Upper lobe of left lung (tissue), 6 donors: ENCODE data around the gene PPP4R3A. TPM values are rescaled to one million over a fixed set of nuclear protein-coding genes. Genes with fewer than 3 reads are reported as not detected.

Source experiments
- ATAC-seq, 2 donors: fragments of 200-7000 bp; cut with Tn5 transposase; one replicate each; pipeline ENCODE4 v1.9.1; 2022; ENCODE audit warnings: mild to moderate bottlenecking in 2 of 2, moderate library complexity in 2 of 2; ENCODE audit not compliant: low FRiP score in 2 of 2
- DNase-seq, 2 donors: peaks; one replicate each; pipeline ENCODE4 v3.0.0-alpha.2; 2019 to 2020
- H3K27ac ChIP-seq, 4 donors: fragments of 200-600 bp; sonication (generic); one replicate each; pipeline ENCODE4 v1.5.1; 2016 to 2019
- H3K27me3 ChIP-seq, 4 donors: fragments of 200-600 bp; sonication (generic); one replicate each; pipeline ENCODE4 v1.5.1; 2017 to 2019
- H3K36me3 ChIP-seq, 4 donors: fragments of 200-600 bp; sonication (generic); one replicate each; pipeline ENCODE4 v1.5.1; 2016 to 2019
- H3K4me1 ChIP-seq, 4 donors: fragments of 200-600 bp; sonication (generic); one replicate each; pipeline ENCODE4 v1.5.1; 2018 to 2019
- H3K4me3 ChIP-seq, 4 donors: fragments of 200-600 bp; sonication (generic); one replicate each; pipeline ENCODE4 v1.5.1; 2017 to 2019; ENCODE audit warnings: mild to moderate bottlenecking in 2 of 4, moderate library complexity in 1 of 4
- H3K9me3 ChIP-seq, 4 donors: fragments of 200-600 bp; sonication (generic); one replicate each; pipeline ENCODE4 v1.5.1; 2018 to 2019
- CTCF ChIP-seq, 6 experiments: fragments of 450-650 bp in 4 of 6; fragments of 200-600 bp in 2 of 6; sonication (generic) in 2 of 6; IDR thresholded peaks; one replicate each; pipeline ENCODE4 v1.5.1; 2016 to 2019; ENCODE audit warnings: antibody characterized with exemption in 6 of 6
- EP300 ChIP-seq, 4 donors: sonication (generic); formaldehyde crosslinking; IDR thresholded peaks; one replicate each; pipeline ENCODE4 v1.5.1; 2017; ENCODE audit warnings: antibody characterized with exemption in 4 of 4, control low read depth in 2 of 4
- POLR2A ChIP-seq, 4 donors: fragments of 450-650 bp; IDR thresholded peaks; one replicate each; pipeline ENCODE4 v1.5.1; 2016 to 2017; ENCODE audit warnings: antibody characterized with exemption in 4 of 4, mild to moderate bottlenecking in 2 of 4
- POLR2AphosphoS5 ChIP-seq, 2 donors: sonication (generic); formaldehyde crosslinking; IDR thresholded peaks; one replicate each; pipeline ENCODE4 v1.5.1; 2017; ENCODE audit warnings: antibody characterized with exemption in 2 of 2
- WGBS, 2 donors: methylation state at CpG; one replicate each; pipeline ENCODE4 v1.1.5; 2017 to 2018; 5-methylcytosine and 5-hydroxymethylcytosine counted together
- total RNA-seq, 6 donors: library from RNA; depleted of rRNA in 4 of 6; stranded (reverse); fragments of >200 nt in 4 of 6; gene quantifications; one replicate each; pipeline versions ENCODE4 v1.1.0 to v1.2.1, GENCODE V29; 2016 to 2021
- donor health status: DM: no; HTN: no; CAD: no; lungs with moderate emphysema.
- donor health status: DM: no; HTN: yes; CAD: no; lungs with severe emphysema.

The PPP4R3A gene
- total RNA-seq, 6 donors from 2014 or later: 67.9 to 111 (median 77.0) TPM

DNA sequence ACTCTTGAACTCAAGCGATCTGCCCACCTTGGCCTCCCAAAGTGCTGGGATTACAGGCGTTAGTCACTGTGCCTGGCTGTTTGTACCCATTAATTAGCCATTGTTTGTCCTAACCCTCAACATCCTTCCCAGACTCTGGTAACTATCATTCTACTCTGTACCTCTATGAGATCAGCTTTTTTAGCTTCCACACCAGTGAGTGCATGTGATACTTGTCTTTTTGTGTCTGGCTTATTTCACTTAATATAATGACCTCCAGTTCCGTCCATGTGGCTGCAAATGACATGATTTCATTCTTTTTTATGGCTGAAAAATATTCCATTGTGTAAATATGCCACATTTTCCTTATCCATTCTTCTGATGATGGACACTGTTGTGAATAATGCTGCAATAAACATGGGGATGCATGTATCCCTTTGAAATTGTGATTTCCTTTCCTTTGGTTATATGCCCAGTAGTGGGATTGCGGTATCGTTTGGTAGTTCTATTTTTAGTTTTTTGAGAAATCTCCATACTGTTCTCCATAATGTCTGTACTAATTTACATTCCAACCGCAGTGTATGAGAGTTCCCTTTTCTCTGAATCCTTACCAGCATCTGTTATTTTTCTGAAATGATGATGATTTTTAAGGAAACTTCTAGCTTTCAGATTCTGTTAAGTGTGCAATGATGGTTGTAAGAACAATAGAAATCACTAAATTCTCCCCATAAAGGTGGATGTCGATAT lies 6.7 kb upstream of the PPP4R3A start:
- no peak overlapping the region for H3K4me3 ChIP-seq
- WGBS, 2 donors: 59 to 64% methylated on average over 7 of the region's 7 CpGs
- no peaks in the 10 kb centered on the region for H3K9me3 ChIP-seq
- no peaks in the 10 kb centered on the region for H3K27me3 ChIP-seq
- ATAC-seq: no peak
- H3K27ac ChIP-seq: no peak overlapping the region
- no peak for TF ChIP-seq CTCF (IDR thresholded peaks at IDR 0.05)
- TF ChIP-seq EP300 (IDR thresholded peaks at IDR 0.05): no peak
- TF ChIP-seq POLR2AphosphoS5 (IDR thresholded peaks at IDR 0.05): no peak
- TF ChIP-seq POLR2A (IDR thresholded peaks at IDR 0.05): no peak
- no peaks in the 10 kb centered on the region for H3K4me1 ChIP-seq
- H3K36me3 ChIP-seq: no peaks in the 10 kb centered on the region
- DNase-seq: no peak

DNA sequence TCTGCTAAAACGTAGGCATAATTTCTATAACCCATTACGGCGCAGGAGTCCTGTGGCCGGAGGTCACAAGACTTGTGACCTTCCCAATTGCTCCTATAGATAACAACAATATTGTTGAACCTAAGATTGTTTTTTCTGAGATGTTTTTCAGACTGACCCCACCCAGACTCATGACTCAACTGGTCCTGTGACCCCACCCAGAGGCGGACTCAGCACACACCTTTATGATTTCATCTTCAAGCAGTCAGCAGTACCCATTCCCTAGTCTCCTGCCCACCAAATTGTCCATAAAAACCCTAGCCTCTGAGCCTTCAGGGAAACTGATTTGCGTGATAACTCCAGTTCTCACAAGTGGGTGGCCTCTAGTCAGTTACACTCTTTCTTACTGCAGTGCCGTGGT lies 5.9 kb upstream of the PPP4R3A start:
- ATAC-seq: no peak
- Histone ChIP-seq H3K9me3 (no peaks in the 10 kb centered on the region), H3K4me3 (no peak overlapping the region), H3K4me1 (peaks cover 0 to 3% (median 3%) of the 10 kb centered on the region in 4 donors), H3K27me3 (no peaks in the 10 kb centered on the region), H3K27ac (no peak overlapping the region), H3K36me3 (no peaks in the 10 kb centered on the region)
- DNase-seq: no peak
- 75 to 78% methylated on average over 7 of the region's 7 CpGs for whole genome bisulfite sequencing, 2 donors
- TF ChIP-seq CTCF (IDR thresholded peaks at IDR 0.05): no peak
- TF ChIP-seq EP300 (IDR thresholded peaks at IDR 0.05): no peak
- TF ChIP-seq POLR2A (IDR thresholded peaks at IDR 0.05): no peak
- no peak for TF ChIP-seq POLR2AphosphoS5 (IDR thresholded peaks at IDR 0.05)

DNA sequence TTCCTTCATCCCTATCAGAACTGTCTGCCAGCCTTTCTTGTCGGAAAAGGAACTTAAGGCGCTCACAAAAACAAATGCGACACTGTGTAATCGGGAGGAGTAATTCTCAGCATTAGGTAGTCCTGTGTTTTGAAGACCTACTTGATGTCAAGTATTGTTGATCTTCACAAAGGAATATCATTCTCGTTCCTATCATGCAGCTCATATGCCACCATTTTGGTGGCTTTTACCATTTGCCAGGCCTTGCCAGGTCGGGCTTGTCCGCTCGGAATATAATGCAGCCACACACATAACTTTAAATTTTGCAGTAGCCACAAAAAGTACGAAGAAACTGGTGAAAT lies 903 bp upstream of the PPP4R3A start:
- 30 to 32% methylated on average over 9 of the region's 9 CpGs for WGBS, 2 donors

DNA sequence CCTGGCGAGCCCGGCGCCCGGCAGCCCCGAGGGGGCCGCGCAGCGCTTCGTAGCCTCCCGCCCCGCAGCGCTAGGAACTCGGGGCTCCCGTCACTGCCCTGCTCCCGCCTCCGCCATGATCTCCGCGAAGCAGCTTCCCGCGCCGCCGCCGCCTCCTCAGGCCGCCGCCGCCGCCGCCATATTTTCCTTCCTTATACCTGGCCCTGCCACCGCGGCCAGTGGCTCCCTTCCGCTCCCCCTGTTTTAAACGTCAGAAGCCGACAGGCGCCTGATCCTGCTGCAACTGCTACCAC lies 286 bp downstream of the PPP4R3A start:
- no peak for DNase-seq
- Histone ChIP-seq H3K36me3 (peaks cover 0 to 4% (median 1%) of the 10 kb centered on the region in 4 donors), H3K27ac (peak overlapping the region; percentile 98 to 100 (median 100)), H3K27me3 (no peaks in the 10 kb centered on the region), H3K9me3 (no peaks in the 10 kb centered on the region), H3K4me1 (peaks cover 21 to 36% (median 35%) of the 10 kb centered on the region in 4 donors), H3K4me3 (peak overlapping the region; percentile 91 to 95 (median 94))
- TF ChIP-seq CTCF (IDR thresholded peaks at IDR 0.05) (no peak), POLR2A (IDR thresholded peaks at IDR 0.05) (no peak)
- peak; percentile 70 to 72 for ATAC-seq
- WGBS, 2 donors: 2% methylated on average over 23 of the region's 34 CpGs; no CpG with 5 or more reads in 1 of the 2 donors

More for the DNA sequence above, 903 bp upstream of the PPP4R3A start:
- no peaks in the 10 kb centered on the region for H3K27me3 ChIP-seq
- H3K9me3 ChIP-seq: no peaks in the 10 kb centered on the region
- TF ChIP-seq EP300 (IDR thresholded peaks at IDR 0.05) (no peak), POLR2AphosphoS5 (IDR thresholded peaks at IDR 0.05) (no peak), CTCF (IDR thresholded peaks at IDR 0.05) (no peak), POLR2A (IDR thresholded peaks at IDR 0.05) (no peak)
- ATAC-seq: no peak
- peak overlapping the region; percentile 98 to 100 (median 100) for H3K27ac ChIP-seq
- H3K36me3 ChIP-seq: no peaks in the 10 kb centered on the region
- H3K4me3 ChIP-seq: peak overlapping the region; percentile 91 to 95 (median 94)
- no peak for DNase-seq
- peaks cover 14 to 26% (median 25%) of the 10 kb centered on the region in 4 donors for H3K4me1 ChIP-seq
